LNCAP (cell line): Measurements from ENCODE around the gene AARS1.

Experiments
- CTCF ChIP-seq: fragments of 450-650 bp; IDR thresholded peaks from 2 replicates; pipeline ENCODE4 v1.5.1; 2017; ENCODE audit warnings: mild to moderate bottlenecking

The AARS1 gene

DNA sequence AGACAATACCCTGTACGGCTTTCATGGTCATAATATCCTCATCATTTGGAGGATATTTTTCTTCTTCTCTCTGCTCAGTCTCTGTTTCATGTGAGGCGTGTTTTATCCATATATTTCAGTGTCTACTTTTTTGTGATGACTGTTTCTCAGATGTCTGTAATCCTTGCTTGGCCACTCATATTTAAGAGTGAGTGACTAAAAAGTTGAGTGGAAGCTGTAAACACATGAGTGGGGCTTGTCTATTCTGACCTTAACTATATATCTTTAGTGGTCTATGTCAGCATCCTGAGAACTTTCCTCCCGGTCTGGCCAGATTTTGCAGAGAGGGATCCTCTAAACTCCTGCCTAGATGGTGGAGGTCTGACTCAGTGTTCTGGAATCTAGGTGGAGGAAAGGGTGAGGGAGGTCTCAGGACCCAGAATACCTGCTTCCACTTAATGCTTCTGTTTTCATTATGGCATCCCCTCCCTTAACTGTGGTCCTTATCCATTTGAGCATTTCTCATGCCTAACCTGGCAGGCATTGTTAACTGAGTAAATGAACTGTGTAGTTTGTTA lies 15.7 kb upstream of the AARS1 start:
- TF ChIP-seq CTCF, result no peak

GRCh38 chr16:70302745-70303144 lies 13.4 kb upstream of the AARS1 start:
- TF ChIP-seq CTCF, result no peak

- no peak for TF ChIP-seq CTCF
Observed at GRCh38 chr16:70301121-70301520, 11.8 kb upstream of the AARS1 start.

- no peak for TF ChIP-seq CTCF
Observed at GRCh38 chr16:70298988-70299938, 10.0 kb upstream of the AARS1 start, which contains the start of gene DDX19B. DDX19B (plus strand) TSS chr16:70299186; CDS start chr16:70299298, 112 bp downstream.

DNA sequence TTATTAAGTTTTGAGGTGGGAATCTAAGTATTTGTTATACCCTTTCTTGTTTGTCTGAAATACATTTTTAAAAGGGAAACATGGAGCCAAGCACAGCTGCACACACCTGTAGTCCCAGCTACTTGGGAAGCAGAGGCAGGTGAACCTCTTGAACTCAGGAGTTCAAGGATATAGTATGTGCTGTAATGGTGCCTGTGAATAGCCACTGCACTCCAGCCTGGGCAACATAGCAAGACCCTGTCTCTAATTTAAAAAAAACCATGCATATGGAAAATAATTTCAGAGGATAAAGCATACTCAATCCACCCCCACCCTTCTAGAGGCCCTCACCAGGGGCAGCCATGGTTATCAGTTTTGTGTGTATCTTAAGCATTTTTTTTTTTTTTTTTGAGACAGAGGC lies 6.3 kb upstream of the AARS1 start:
- TF ChIP-seq CTCF, result no peak

- no peak for TF ChIP-seq CTCF
Observed at GRCh38 chr16:70294385-70295025, 5.2 kb upstream of the AARS1 start.

DNA sequence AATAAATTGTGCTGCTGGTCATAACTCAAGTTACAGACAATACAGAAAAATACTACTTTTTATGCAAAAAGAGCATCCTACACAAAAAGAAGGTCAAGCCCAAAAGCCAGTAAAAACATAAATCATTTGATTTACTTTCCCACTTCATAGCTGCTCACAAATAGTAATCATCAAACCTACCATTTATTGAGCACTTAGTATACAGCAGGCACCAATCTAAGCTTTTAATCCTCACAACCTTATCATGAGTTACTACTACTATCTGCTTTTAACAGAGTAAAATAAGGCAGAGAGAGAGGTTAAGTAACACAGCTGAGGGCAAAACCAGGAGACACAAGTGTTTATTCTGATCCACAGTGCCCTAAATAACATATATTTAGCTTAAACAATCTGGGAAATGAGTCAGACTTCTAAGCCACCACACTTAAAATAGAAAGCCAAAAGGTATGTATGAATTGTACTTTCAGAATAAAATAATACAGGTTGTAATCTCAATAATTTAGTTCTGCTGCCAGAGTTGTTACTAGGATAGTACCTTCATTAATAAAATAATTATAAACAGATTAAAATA lies 1.7 kb upstream of the AARS1 start:
- TF ChIP-seq CTCF, result no peak
